ENCODE data around the gene KDR.

The KDR gene

DNA sequence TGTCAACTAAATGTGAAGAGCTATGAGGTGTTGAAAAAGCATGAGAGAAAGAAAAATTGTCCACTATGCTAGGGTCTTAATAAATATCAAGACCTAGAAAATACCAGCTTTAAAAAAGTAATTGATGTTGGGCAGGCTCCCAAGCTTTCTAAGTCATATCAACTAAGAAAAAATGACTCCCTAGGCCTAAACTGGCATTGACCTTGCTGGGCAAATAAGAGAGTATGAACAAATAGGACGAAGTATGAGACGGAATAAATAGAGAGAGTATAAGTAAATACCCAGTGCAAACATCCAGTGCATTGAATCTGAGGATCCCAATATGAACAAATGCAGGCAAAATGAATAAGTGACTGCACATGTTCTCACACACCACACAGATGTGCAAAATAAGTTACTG, 3.2 kb downstream of the KDR start:
- no peak for DNase-seq

DNA sequence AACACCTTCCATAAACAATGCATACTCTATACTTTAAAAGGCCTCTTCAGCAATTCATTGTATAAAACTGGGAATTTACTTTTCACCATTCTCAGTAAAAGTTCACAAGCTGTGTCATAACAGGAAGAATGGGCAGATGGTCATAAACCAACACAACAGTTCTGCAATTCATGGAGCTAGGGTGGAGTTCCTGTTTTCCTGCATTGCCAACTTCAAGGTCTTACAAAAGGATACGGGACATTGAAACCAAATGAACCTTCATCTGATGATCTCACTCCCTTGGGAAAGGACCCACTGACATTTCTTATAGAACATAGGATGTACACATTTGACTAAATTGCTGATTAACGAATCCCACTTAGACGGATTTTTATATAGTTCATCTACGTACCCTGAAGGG, 4.1 kb downstream of the KDR start:
- DNase-seq = no peak

GRCh38 chr4:55118397-55118796, 7.0 kb downstream of the KDR start:
- no peak for DNase-seq

DNA sequence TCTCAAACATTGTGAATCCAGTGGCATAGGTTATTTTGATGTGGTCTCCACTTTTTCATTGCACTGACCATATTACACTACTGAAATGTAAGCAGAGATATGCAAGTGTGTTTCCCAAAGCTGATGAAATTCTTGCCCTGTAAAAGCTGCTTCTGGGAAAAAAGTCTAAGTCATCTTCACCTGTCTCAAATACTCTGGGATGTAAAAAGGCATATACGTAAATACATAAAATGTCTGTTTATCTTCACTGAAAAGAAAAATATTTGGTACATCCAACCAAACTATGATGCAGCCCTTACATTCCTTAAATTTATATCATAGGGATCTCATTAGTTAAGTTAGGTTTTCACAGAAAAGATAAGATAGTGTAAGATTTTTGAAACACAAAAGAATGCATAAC, 7.9 kb downstream of the KDR start:
- DNase-seq = no peak

GRCh38 chr4:55116450-55116849, 8.9 kb downstream of the KDR start:
- DNase-seq = no peak

GRCh38 chr4:55111601-55112000, 13.8 kb downstream of the KDR start:
- no peak for DNase-seq

DNA sequence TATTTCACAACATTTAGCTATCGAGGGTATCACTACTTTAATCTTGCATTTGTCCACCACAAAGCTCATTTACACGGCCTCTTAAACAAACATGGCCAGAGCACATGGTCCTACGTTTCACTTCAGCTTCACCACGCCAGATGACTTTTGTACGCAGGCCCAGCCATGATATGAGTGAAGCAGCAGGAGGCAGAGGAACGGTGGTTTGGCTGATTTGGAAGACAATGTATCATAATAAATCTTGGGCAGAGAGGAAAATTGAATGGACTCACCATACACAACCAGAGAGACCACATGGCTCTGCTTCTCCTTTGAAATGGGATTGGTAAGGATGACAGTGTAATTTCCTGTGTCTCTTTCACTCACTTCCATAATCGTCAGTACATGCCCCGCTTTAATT, 15.3 kb downstream of the KDR start:
- no peak for DNase-seq

DNA sequence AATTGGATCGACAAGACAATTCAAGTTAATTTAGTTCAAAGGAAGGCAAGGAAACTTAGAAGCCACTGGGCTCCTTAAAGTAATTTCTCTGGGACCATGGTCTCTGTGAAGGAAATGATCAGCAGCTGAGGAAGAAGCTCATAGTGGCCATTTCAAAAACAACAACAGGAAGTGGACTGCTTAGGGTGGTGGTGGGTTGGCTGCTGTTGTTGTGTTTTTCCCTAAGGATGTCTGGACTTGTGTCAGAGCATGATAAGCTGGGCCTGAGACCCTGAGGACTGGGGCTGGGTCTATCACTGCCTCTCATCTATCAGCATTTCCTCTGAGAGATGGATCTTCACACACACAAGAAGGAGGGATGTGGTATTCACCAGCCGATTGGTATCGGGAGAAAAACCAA, 18.3 kb downstream of the KDR start:
- no peak for DNase-seq

- no peak for DNase-seq
These were observed 22.2 kb downstream of the KDR start for GRCh38 chr4:55103224-55103623.

DNA sequence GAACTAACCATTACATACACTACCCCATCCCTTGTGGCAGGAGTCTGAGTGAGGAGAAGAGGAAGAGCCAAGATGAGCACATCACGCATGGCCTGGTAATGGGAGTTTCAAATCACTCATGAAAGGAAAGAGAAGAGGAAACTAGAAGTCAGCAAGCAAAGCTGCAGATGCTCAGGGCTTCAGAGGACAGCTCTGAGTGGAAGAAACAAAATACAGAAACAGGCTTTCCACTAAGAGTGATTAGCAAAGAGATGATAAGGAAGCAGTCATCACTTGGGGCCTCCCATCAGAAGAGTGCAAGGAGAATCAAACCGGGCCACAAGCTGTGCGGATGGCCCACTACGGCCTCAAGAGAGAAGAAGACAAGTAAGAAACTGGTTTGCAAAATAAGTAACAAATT, 25.6 kb downstream of the KDR start:
- DNase-seq = no peak

DNA sequence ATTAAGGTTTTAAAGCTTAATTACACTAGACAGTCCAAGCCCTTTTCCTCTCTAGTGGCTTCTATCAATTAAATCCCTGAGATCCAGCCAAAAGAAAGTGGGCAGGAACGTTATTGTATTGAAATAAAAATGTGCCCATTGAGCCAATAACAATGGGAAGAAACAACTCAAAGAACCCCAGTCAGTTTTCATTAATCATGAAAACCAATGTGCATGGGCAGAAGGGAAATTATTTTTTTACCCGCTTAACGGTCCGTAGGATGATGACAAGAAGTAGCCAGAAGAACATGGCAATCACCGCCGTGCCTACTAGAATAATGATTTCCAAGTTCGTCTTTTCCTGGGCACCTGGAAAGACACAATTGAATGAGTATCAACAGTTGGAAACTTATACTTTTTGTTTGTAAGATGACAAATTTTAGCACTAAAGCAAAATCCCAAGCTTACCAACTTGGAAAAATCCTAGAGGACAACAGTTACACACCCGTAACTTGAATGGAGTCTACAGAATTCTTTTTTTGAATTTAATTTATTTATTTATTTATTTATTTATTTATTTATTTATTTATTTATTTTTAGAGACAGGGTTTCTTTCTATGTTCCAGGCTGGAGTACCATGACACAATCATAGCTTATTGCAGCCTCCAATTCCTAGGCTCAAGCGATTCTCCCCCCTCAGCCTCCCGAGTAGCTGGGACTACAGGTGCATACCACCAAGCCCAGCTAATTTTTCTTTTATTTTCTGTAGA, 26.8 kb downstream of the KDR start:
- no peak for DNase-seq

DNA sequence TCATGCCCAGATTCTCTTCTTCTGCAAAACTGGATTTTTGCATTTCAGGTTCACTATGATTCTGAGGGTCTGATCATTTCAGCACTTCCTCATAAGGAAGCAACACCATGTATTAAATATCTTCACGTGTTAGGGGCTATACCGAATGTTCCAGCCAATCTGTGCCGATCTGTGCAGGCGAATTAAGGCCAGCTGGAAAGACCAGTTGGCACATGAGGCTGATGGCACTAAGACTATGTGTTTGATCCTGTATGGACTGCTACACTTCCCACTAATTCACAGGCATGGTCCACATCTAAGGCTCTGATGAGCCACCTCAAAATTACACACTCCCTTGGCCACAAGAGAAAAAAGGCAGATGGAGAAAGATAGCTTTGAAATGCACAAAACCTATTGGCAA, 28.8 kb downstream of the KDR start:
- DNase-seq = no peak

DNA sequence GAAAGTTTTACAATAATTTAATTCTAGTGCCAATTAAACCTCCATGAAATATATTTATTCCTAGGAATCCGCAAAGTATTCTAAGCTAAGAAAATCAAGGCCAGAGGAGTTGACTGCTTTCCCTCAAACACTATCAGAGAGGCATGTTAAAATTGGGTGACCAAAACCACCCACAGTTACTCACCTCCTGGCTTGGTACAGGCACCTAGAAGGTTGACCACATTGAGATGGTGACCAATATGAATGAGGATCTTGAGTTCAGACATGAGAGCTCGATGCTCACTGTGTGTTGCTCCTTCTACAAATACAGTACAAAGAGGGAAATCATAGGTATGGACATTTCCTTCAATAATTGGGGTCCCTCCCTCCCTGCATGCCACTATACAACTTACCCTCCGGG, 29.4 kb downstream of the KDR start:
- DNase-seq = no peak

DNA sequence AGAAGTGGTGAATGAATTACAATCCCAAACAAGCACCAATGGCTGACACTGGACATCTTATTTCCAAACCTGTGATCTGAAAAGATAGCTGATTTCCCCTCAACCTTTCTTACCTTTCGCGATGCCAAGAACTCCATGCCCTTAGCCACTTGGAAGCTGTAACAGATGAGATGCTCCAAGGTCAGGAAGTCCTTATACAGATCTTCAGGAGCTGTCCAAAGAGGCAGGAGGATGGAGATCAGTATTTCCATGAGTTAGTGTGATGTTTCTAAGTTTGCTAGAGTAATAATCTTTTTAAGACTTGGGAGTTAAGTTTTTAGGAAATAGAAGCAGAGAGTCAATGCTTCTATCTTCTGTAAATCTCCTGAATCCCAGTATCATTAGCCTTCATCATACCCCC, 32.9 kb downstream of the KDR start:
- DNase-seq = no peak

DNA sequence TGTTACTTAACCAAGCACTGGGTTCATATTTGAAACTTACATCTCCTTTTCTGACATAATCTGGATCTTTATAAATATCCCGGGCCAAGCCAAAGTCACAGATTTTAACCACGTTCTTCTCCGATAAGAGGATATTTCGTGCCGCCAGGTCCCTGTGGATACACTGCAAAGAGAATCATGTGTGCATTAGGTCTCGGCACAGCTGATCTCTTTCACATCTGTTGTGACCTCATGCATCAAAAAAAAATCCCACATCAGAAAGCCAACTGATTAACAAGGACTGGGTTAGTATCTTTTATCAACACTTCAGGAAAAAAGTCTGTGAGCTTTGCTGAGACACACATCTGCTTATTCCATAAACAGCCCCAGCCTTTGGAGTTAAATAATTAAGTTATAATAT, 35.5 kb downstream of the KDR start:
- DNase-seq = no peak

- no peak for DNase-seq
These were observed 37.5 kb downstream of the KDR start for GRCh38 chr4:55087913-55088260.

DNA sequence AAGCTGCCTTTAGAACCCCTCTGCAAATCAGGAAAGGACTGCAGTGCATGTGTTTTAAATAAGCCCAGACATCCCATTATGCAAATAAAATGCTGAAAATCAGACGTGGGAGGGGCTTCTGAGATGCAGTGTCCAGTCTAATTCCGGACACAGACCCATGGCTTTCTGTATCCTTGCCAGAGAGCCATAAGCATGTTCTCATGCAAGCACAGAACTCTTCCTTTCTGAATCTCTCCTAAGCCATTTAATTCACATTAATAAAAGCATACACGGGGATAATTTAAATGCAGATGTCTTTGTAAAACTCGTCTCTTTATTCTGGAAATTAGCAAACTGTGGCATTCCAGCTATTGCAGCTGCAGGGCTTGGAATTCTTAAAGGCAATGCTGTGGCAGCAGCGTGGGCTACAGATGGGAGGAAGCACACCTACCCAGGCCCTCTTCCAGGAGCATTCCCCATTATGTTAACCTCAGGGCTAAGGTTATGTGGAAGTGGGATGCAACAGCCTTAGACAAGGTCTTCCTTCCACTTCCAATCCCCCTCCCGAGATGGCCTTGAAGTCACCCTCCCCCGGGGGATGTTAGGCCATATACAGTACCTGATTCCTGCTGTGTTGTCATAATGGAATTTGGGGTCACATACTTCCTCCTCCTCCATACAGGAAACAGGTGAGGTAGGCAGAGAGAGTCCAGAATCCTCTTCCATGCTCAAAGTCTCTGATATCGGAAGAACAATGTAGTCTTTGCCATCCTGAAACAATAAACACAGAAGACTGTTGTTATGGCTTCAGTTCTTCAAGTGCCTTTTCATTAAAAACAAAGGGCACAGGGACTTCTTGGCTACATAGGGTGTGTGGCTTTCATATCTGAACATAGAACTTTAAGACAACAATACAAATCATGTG, 38.1 kb downstream of the KDR start:
- DNase-seq = no peak

DNA sequence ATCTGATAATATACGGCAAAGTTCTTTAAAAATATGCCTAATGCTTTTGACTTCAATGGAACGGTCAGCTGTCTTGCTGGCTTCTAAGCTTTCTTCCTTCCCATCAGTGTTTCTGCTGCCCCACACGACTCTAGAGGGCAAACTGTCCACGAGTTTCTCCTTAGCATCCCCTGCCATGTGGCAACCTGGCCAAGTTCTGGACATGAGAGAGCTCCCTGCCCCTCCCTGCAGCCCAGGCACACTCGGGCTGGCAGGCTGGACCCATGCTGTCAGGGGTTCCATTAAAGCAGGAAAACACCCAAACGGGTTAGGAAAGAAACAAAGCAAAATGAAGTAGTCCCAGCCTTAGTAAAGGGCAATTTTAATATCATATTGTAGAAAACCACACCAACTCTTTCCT, 38.8 kb downstream of the KDR start:
- no peak for DNase-seq

DNA sequence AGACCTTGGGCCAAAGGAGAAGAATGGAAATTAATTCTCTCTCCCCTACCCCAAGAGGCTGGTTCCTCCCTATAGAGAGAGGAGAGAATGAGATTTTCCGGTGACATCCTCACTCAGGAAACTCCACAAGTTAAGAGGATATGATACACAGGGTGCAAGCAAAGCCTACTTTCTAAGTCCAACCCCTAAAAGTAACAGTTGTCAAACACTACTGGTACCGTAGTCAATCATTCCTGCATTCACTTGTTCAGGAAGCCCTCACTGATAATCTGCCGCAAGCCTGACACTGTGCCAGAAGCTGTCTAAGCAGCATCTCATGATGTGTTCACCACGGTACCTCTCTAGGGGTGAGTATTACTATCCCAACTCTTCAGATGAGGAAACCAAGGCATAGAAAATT, 41.7 kb downstream of the KDR start:
- DNase-seq = no peak

DNA sequence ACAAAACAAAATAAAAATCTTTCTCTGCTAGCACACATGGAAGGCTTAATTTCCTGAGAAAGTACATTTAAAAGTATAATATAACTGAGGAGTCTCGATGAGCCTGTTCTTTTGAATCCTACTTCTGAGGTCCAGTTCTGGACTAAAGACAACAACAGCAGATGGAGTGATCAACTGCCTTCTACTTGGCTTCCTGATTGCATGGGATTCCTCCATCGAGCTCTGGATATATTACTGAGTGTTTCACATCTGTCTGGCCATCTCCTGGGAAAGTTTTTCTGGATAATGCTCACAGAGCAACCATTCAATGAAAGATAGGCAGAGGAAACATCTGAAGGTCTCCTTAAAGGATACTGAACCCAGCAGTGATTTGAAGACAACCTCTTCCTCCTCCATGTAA, 42.6 kb downstream of the KDR start:
- no peak for DNase-seq

DNA sequence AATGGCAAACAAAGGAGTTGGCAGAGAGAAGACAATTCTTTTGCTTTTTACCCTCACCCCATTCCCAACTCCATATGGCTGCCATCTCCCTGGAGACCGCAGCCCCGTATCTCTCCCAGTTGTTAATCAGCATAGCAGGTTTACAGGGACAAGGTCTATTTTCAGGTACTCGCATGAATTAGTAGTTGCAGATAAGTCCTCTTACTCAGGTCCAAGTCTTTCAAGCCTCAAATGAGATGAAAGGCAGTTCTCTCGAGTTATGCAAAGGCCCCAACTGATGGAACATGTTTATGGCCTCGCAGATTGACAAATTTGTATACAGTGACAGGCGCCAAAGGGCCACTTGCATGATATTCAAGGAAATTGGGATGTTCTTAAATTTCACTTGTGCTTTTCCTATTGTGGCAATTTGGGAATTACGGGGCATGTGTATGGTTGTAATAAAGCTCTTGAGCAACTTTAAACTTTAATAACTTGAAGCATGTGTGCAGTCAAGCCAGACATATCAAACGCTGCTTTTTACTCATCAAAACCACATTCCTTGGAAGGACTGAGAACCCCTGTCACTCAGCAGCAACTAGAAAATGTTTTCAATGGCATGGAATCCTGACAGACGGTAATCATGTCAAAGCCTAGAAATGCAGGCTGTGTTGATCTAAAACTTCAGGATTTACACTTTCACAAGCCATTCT, 45.1 kb downstream of the KDR start:
- no peak for DNase-seq

- DNase-seq = no peak
These were observed 45.8 kb downstream of the KDR start for GRCh38 chr4:55079451-55080173.

DNA sequence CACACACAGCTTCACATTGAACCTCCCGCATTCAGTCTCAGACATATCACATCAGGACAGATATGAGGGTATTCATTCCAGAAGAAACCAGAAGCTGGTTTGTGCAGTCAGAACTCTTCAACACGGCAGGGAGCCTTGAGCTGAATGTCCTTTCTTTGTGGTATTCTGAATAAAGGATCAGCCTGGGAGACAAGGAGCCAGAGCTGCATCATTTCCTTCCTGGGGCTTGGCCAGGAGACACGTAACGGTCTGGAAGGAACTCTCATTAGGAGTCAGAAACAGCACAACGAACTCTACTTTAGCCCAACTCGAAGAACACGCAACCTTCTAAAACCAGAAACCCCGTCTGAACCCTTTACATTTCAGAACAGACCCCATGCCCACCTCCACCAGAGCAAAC, 46.4 kb downstream of the KDR start:
- DNase-seq = no peak
